ENCODE results near the gene ADAMTS20.
"Not testable (repeated sequence)": the region's sequence is repeated elsewhere in the genome, so short reads cannot be mapped to it uniquely, and the experiment has no call there.

ADAMTS20 gene

DNA sequence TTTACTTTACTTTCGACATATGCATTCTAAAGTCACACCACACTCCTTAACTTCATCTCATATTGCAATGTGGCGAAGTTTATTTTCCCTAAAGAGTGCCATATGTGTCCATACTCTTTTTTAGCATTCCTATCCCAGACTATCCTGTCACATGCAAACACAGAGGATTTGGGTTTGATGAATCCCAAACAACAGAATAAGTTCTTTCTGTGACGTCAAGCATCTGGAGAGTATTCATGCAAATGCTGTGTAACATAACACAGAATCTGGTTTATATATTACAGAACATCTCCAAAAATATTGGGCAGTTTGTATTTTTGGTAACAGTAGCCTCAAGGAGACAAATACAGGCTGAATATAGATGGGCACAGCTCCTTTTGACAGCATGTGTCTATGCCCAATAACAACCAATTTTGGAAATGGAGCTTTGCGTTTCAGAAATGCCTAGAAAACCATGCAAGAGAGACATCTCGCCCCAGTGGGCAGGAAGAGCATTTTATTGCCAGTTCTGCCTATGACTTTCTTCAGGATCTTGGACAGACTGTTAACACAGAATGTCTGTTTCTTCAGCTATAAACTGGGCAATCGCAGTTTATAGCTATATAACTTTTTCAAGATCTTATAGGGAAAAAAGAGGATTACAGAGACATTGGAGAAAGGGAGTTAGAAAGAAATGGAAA lies 190.8 kb downstream of the ADAMTS20 start:
- no peak for DNase-seq

DNA sequence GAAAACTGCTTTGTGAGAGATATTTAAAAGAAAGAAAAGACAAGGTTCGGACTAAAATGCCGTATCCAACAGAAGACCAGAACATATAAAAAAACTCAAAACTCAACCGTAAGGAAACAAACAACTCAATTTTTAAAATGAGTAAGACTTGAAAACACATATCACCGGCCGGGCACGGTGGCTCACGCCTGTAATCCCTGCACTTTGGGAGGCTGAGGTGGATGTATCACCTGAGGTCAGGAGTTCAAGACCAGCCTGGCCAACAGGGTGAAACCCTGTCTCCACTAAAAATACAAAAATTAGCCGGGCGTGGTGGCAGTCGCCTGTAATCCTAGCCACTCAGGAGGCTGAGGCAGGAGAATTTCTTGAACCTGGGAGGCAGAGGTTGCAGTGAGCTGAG lies 192.0 kb downstream of the ADAMTS20 start:
- not testable (repeated sequence) for DNase-seq

GRCh38 chr12:43357141-43357540 lies 194.9 kb downstream of the ADAMTS20 start:
- no peak for DNase-seq

GRCh38 chr12:43352001-43352400 lies 200.0 kb downstream of the ADAMTS20 start:
- no peak for DNase-seq

DNA sequence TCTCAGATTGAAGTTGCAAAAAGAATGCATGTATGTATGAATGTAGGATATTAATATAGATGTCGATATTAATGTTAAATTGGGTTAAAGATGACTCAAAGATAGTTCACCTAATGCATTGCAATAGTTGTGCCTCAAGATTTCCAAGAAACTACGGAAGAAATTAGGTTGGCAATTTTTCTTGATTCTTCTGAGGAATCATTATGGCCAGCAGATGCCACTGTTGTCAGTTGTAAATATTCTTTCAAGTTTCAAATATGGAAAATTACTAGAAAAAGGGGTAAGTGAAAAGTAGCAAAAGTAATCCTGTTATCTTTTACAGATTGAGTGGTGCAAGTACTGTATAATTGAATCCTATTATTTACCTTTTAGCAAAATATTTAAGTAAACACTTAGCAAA lies 202.1 kb downstream of the ADAMTS20 start:
- DNase-seq, result no peak

DNA sequence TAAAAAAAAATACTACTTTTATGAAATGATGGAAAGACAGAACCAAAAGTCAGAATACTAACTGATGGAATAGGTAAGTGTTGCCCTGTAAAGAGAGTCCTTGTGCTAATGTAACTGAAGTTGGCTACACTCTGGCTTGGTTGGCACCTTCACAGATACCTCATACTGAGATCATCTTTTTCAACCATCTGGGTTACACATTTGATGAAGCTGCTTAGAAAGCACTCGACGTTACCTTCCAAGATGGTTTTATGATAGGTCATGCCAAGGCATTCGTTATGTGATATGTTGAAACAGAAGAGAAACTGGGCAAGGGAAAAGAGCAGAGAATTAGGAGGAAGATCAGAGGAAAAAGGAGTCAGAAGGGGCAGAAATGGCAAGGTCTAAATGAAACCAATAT lies 203.8 kb downstream of the ADAMTS20 start:
- DNase-seq, result no peak

DNA sequence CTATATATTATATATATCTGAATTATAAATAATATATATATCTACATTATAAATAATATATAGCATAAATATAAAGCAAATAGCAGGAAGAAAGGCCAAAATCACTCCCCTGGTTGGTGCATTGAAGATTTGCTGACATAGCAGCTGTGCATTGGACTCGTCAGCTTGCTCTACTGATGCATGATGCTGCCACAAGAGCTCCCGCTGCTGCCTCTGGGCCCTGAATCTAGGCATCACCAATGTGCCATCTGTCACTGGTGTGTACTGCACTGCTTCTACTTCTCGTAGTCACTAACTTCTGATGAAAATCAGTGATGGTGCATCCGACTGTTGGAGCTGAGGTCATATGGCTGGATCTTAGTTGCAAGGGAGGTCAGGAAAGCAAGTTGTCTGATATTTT lies 205.0 kb downstream of the ADAMTS20 start:
- no peak for DNase-seq

GRCh38 chr12:43345023-43345422 lies 207.0 kb downstream of the ADAMTS20 start:
- no peak for DNase-seq

GRCh38 chr12:43341785-43342313 lies 210.2 kb downstream of the ADAMTS20 start:
- DNase-seq, result not testable (repeated sequence)

DNA sequence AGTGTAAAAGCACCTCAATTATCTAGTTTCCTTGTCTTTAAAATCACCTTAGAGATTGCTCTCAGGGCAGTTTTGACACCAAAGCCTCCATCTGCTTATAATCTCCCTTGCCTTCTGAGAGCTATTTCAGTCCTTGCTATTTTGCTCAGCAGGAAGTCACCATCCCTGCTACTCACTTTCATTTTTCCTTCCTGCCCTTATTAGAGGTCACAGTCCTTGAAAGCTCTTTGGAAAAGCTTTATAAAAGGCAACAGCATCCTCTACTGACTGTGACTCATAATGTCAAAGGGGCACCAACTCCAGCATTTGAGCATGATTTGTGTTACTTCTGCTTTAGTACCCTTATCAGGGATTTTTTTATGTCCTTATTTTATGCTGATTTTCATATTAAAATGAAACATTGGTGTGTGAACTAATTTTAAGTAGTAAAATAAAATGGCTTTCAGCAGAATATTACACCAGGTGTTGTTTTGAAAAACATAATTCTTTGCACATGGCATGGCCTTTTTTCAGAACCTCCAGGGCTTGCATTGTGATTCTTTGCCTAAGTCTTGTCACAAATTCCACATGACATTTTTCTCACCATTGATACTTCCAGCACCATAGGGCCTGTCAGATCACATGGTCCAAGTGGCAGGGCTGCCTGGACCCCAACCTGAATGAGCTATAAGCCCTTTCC lies 213.0 kb downstream of the ADAMTS20 start:
- no peak for DNase-seq

DNA sequence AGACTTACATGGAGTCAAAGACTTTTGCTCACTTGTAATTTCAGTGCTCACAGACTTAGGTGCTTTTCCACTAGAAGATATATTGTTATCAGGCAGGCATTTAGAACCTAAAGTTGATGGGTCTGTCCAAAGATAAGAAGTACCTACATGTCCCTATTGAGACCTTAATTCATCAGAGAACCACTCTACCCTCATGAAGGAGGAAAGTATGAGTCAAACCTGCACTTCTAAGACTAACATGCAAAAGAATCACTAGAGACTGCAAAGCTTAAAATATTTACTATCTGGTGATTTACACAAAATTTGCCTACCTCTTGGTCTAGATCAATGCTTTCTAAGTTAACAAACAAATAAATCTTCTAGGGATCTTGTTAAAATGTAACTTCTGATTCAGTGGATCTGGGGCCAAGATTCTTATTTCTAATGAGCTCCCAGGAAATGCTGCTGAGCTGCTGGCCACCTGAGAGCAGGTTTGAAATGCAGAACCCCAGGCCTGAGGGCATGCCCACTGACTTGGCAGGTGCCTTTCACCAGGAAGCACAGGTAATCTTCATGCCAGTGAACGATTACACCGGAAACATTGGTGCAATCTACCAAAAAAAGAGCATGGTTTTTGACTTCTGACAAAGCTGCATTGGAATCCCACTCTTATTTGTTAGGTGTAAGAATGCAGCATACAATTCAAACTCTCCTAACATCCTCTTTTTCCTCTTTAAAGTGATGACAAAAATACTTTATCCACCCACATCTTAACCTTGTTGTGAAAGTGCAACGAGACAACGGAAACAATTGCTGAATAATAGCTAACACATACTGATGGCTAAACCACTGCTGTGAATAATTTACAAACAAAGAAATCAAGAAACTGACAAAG lies 214.2 kb downstream of the ADAMTS20 start:
- no peak for DNase-seq

DNA sequence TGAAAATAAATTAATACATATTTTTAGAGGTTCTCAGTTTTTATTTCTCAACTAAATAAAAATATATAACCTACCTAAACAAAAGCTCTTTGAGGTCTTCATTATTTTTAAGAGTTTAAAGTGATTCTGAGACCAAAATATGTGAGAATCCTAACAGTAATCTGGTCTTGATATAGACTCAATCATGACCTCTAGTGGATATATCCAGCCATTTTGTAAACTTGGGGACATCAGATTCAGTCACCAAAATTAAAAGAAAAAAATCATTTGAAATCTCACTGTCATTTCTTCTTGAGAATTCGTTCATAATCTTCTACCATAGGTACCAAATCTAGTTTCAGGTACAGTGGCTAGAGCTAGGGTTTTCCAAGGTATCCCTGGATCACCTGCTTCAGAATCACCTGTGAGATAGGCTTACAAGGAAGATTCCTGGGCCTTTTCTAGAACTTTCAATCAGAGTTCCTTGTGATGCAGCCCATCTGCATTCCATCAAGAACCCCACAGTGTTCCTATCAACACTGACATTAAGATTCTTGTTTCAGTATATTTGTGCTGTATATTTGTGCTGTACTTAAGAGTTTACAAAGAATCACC lies 214.9 kb downstream of the ADAMTS20 start:
- no peak for DNase-seq

DNA sequence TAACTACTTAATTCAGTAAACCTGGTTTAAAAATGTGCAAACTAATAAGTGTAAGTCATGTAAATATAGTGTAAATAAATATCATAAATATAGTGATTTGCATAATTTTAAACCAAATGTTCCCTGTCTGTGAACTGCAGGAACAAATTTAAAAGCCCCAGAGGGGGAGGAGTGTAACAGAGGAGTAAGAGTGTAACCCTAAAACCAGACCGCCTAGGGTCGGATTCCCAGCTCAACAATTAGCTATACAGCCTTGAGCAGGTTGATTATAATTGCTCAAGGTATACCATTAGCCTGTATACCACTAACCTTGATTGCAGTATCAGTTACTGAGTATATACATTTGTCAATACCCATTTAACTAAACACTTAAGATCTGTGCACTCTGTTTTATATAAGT lies 218.4 kb downstream of the ADAMTS20 start:
- DNase-seq, result no peak

- no peak for DNase-seq
These were observed 218.9 kb downstream of the ADAMTS20 start for GRCh38 chr12:43332977-43333640.

GRCh38 chr12:43331935-43332334 lies 220.1 kb downstream of the ADAMTS20 start:
- no peak for DNase-seq

DNA sequence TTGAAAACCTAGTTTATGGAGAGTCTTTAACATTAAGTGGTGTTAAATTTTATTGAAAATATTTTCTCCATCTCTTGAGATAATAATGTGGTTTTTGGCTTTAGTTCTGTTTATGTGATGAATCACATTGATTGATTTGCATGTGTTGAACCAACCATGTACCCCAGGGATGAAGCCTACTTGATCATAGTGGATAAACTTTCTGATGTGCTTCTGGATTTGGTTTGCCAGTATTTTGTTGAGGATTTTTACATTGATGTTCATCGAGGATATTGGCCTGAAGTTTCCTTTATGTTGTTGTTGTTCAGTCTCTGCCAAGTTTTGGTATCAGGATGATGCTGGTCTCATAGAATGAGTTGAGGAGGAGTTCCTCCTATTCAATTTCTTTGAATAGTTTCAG lies 222.6 kb downstream of the ADAMTS20 start:
- DNase-seq, result no peak

DNA sequence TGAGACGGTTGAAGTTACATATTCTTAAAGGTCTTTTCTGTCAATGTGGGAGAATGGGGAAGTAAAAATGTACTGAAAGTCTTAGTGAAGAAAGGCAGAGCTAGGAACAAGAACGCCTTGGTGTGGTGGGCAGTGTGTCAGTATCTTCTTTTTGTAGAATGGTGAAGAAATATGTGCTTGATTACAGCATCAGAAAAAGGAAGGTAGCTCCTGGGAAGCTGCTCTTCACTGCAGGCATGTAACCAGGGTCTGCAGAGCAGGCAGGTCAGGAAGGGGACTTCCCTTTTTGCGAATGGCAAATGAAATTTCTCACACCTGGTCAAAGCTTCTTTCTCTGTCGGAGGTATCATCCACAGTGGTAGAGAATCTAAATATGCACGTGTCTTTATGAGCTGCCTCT lies 226.2 kb downstream of the ADAMTS20 start:
- DNase-seq, result no peak

DNA sequence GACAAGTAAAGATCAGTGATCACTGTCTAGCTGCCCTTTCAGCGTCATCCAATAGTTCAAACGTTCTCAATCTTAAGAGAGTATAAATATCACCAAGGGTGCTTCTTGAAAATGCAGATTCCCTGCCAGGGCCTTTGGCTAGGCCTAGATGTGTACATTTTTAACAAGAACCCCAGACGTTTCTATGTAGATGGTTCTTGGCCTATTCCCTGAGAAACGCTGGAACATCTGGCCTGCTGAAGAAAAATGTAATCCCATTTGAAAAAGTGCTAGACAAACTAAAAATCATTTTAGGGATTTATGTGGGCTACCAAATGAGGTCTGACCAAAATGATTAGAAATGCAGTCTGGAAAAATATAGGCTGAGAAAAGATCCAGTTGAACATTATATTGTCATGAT lies 231.7 kb downstream of the ADAMTS20 start:
- no peak for DNase-seq

- DNase-seq, result no peak
These were observed 234.0 kb downstream of the ADAMTS20 start for GRCh38 chr12:43318021-43318420.

GRCh38 chr12:43317156-43317555 lies 234.8 kb downstream of the ADAMTS20 start:
- DNase-seq, result no peak

GRCh38 chr12:43316520-43316919 lies 235.5 kb downstream of the ADAMTS20 start:
- DNase-seq, result no peak

DNA sequence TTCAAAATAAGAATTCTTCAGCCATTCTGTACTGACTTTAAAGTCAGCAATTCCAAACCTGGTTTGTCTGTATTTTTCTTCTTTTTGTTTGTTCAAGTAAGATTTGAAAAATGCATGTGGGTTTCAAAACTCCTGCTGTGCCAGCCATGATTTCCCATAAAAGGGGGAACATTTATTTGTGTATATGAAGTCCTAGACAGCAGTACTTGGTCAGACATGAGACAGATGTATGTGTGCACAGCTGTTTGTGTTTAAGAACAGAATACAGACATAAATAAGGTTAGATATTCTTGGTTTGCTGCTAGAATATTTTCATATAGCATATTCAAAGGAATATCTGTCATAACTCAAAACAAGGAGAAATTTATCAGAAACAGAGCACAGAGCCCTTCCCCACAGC lies 236.0 kb downstream of the ADAMTS20 start:
- DNase-seq, result no peak
